Rectal smooth muscle tissue (tissue), 1 donor: Measurements from ENCODE around the gene PTPRM.

Experiments
- H3K27ac ChIP-seq: one replicate; pipeline ENCODE4 v1.7.0; 2013; ENCODE audit warnings: low read depth, low read length, inconsistent platforms
- H3K27me3 ChIP-seq: one replicate; pipeline ENCODE4 v1.7.0; 2013; ENCODE audit warnings: low read length; ENCODE audit not compliant: control insufficient read depth, insufficient read depth
- H3K36me3 ChIP-seq: one replicate; pipeline ENCODE4 v1.7.0; 2013; ENCODE audit warnings: low read length; ENCODE audit not compliant: control insufficient read depth, insufficient read depth
- H3K4me1 ChIP-seq: one replicate; pipeline ENCODE4 v1.7.0; 2013; ENCODE audit warnings: low read length; ENCODE audit not compliant: control insufficient read depth, insufficient read depth
- H3K4me3 ChIP-seq: one replicate; pipeline ENCODE4 v1.7.0; 2013; ENCODE audit warnings: low read length
- H3K9ac ChIP-seq: one replicate; pipeline ENCODE4 v1.7.0; 2013; ENCODE audit warnings: low read length

Gene PTPRM

GRCh38 chr18:8151181-8151580, 584.1 kb downstream of the PTPRM start:
- Histone ChIP-seq H3K27ac (no peak overlapping the region), H3K4me3 (no peak overlapping the region), H3K9ac (no peak overlapping the region), H3K36me3 (no peaks in the 10 kb centered on the region), H3K4me1 (no peaks in the 10 kb centered on the region), H3K27me3 (no peaks in the 10 kb centered on the region)

GRCh38 chr18:8153887-8154583, 586.9 kb downstream of the PTPRM start:
- Histone ChIP-seq H3K27me3 (no peaks in the 10 kb centered on the region), H3K4me3 (no peak overlapping the region)

GRCh38 chr18:8162802-8163201, 595.7 kb downstream of the PTPRM start:
- no peaks in the 10 kb centered on the region for H3K36me3 ChIP-seq
- no peak overlapping the region for H3K9ac ChIP-seq
- no peaks in the 10 kb centered on the region for H3K27me3 ChIP-seq
- no peak overlapping the region for H3K27ac ChIP-seq
- no peaks in the 10 kb centered on the region for H3K4me1 ChIP-seq
- no peak overlapping the region for H3K4me3 ChIP-seq

More at GRCh38 chr18:8153887-8154583, 586.9 kb downstream of the PTPRM start:
- Histone ChIP-seq H3K36me3 (no peaks in the 10 kb centered on the region), H3K9ac (no peak overlapping the region), H3K4me1 (no peaks in the 10 kb centered on the region), H3K27ac (no peak overlapping the region)

GRCh38 chr18:8163286-8163959, 596.3 kb downstream of the PTPRM start:
- Histone ChIP-seq H3K27ac (no peak overlapping the region), H3K4me3 (no peak overlapping the region), H3K36me3 (no peaks in the 10 kb centered on the region), H3K9ac (no peak overlapping the region), H3K4me1 (no peaks in the 10 kb centered on the region), H3K27me3 (no peaks in the 10 kb centered on the region)

GRCh38 chr18:8165095-8165494, 598.0 kb downstream of the PTPRM start:
- H3K27ac ChIP-seq = no peak overlapping the region
- no peak overlapping the region for H3K9ac ChIP-seq

GRCh38 chr18:8167026-8167425, 599.9 kb downstream of the PTPRM start:
- H3K4me1 ChIP-seq = peaks cover 5% of the 10 kb centered on the region

More at GRCh38 chr18:8165095-8165494, 598.0 kb downstream of the PTPRM start:
- Histone ChIP-seq H3K36me3 (no peaks in the 10 kb centered on the region), H3K4me3 (no peak overlapping the region), H3K27me3 (no peaks in the 10 kb centered on the region), H3K4me1 (peaks cover 3% of the 10 kb centered on the region)

GRCh38 chr18:8167673-8168072, 600.6 kb downstream of the PTPRM start:
- H3K36me3 ChIP-seq = no peaks in the 10 kb centered on the region
- H3K27ac ChIP-seq = no peak overlapping the region
- H3K9ac ChIP-seq = no peak overlapping the region
- no peak overlapping the region for H3K4me3 ChIP-seq
- H3K4me1 ChIP-seq = peaks cover 5% of the 10 kb centered on the region
- H3K27me3 ChIP-seq = no peaks in the 10 kb centered on the region

More at GRCh38 chr18:8167026-8167425, 599.9 kb downstream of the PTPRM start:
- H3K27me3 ChIP-seq = no peaks in the 10 kb centered on the region
- H3K27ac ChIP-seq = no peak overlapping the region
- H3K4me3 ChIP-seq = no peak overlapping the region
- no peaks in the 10 kb centered on the region for H3K36me3 ChIP-seq
- no peak overlapping the region for H3K9ac ChIP-seq

GRCh38 chr18:8169722-8170121, 602.6 kb downstream of the PTPRM start:
- no peak overlapping the region for H3K27ac ChIP-seq
- no peak overlapping the region for H3K4me3 ChIP-seq
- no peaks in the 10 kb centered on the region for H3K27me3 ChIP-seq
- peaks cover 8% of the 10 kb centered on the region for H3K4me1 ChIP-seq
- no peaks in the 10 kb centered on the region for H3K36me3 ChIP-seq
- H3K9ac ChIP-seq = no peak overlapping the region

- no peak overlapping the region for H3K9ac ChIP-seq
- peaks cover 29% of the 10 kb centered on the region for H3K4me1 ChIP-seq
- no peaks in the 10 kb centered on the region for H3K27me3 ChIP-seq
- no peak overlapping the region for H3K4me3 ChIP-seq
- H3K36me3 ChIP-seq = no peaks in the 10 kb centered on the region
- H3K27ac ChIP-seq = no peak overlapping the region
These were observed 607.7 kb downstream of the PTPRM start for GRCh38 chr18:8174771-8175170.

GRCh38 chr18:8175501-8176061, 608.5 kb downstream of the PTPRM start:
- no peaks in the 10 kb centered on the region for H3K36me3 ChIP-seq
- no peak overlapping the region for H3K27ac ChIP-seq
- H3K4me1 ChIP-seq = peaks cover 24% of the 10 kb centered on the region
- no peak overlapping the region for H3K9ac ChIP-seq
- no peaks in the 10 kb centered on the region for H3K27me3 ChIP-seq
- no peak overlapping the region for H3K4me3 ChIP-seq

GRCh38 chr18:8176109-8176508, 609.0 kb downstream of the PTPRM start:
- H3K27me3 ChIP-seq = no peaks in the 10 kb centered on the region
- peak overlapping the region; percentile 25 for H3K27ac ChIP-seq
- H3K4me3 ChIP-seq = no peak overlapping the region
- peaks cover 24% of the 10 kb centered on the region for H3K4me1 ChIP-seq
- no peak overlapping the region for H3K9ac ChIP-seq
- no peaks in the 10 kb centered on the region for H3K36me3 ChIP-seq

- Histone ChIP-seq H3K27ac (peak overlapping the region; percentile 25), H3K4me1 (peaks cover 24% of the 10 kb centered on the region), H3K4me3 (no peak overlapping the region), H3K27me3 (no peaks in the 10 kb centered on the region), H3K36me3 (no peaks in the 10 kb centered on the region), H3K9ac (no peak overlapping the region)
These were observed 609.4 kb downstream of the PTPRM start for GRCh38 chr18:8176554-8176953.
